ENCODE data around the gene CDC42BPG.

DNA sequence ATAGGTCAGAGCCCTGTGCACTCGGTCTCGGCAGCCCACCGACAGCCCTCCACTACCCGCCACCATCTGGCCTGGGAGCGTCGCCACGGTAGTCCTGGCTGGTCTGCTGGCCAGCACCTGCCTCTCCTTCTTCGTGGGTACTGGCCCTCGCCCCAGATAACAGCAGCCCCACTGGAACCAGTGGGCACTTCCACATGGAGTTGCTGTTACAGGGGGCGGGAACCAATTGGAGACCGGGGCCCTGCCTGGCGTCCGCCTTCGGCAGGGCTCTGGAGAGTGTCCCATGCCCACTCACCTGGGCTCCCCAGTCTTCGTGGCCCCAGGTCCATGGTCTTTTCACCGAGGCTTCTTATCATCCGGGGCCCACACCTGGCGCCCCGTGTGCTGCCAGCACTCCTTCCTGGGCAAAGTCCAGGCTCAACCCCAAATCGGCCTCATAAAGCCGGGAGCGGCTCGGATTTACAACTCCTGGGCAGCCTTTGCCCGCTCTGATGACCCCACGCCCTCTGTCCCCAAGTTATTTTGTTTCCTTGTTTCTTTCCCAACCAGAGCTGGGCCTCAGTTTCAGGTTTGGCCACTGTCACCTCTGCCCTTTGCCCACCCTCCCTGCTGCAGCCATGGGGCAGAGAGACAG, 46.9 kb upstream of the CDC42BPG start:
- TF ChIP-seq, protein P1, sequence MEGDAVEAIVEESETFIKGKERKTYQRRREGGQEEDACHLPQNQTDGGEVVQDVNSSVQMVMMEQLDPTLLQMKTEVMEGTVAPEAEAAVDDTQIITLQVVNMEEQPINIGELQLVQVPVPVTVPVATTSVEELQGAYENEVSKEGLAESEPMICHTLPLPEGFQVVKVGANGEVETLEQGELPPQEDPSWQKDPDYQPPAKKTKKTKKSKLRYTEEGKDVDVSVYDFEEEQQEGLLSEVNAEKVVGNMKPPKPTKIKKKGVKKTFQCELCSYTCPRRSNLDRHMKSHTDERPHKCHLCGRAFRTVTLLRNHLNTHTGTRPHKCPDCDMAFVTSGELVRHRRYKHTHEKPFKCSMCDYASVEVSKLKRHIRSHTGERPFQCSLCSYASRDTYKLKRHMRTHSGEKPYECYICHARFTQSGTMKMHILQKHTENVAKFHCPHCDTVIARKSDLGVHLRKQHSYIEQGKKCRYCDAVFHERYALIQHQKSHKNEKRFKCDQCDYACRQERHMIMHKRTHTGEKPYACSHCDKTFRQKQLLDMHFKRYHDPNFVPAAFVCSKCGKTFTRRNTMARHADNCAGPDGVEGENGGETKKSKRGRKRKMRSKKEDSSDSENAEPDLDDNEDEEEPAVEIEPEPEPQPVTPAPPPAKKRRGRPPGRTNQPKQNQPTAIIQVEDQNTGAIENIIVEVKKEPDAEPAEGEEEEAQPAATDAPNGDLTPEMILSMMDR (IDR thresholded peaks at IDR 0.05; ENCODE audit: low read depth, low read length): no peak
- TF ChIP-seq EZH2phosphoT487 (IDR thresholded peaks at IDR 0.05; ENCODE audit: low read depth): no peak

All from OCI-LY3 (cell line).